Esophagus squamous epithelium (tissue), 5 donors: ENCODE measurements around the gene ZNF638. TPM values are rescaled to one million over a fixed set of nuclear protein-coding genes. Genes with fewer than 3 reads are reported as not detected.

Experiments
- DNase-seq: peaks from one replicate; lab custom pipeline; 2025; lab: John Stamatoyannopoulos, UW
- H3K27ac ChIP-seq, 4 donors: fragments of 200-600 bp; sonication (generic); one replicate each; pipeline ENCODE4 v1.5.1; 2016 to 2019; ENCODE audit warnings: mild to moderate bottlenecking in 1 of 4
- H3K27me3 ChIP-seq, 4 donors: fragments of 200-600 bp; sonication (generic); 1 replicate in 3 of 4; 2 replicates in 1 of 4; pipeline versions ENCODE4 v1.5.1 to v1.6.0; 2017 to 2021; ENCODE audit warnings: antibody characterized with exemption in 1 of 4
- H3K36me3 ChIP-seq, 3 donors: fragments of 200-600 bp; sonication (generic); one replicate each; pipeline ENCODE4 v1.5.1; 2016 to 2019
- H3K4me1 ChIP-seq, 3 donors: fragments of 200-600 bp; sonication (generic); one replicate each; pipeline ENCODE4 v1.5.1; 2017 to 2019
- H3K4me3 ChIP-seq, 4 donors: fragments of 200-600 bp; sonication (generic); 1 replicate in 3 of 4; 2 replicates in 1 of 4; pipeline ENCODE4 v1.5.1; 2016 to 2019; ENCODE audit warnings: mild to moderate bottlenecking in 2 of 4, moderate library complexity in 1 of 4
- H3K9me3 ChIP-seq, 3 donors: fragments of 200-600 bp; sonication (generic); one replicate each; pipeline ENCODE4 v1.5.1; 2016 to 2019
- POLR2A ChIP-seq, 4 donors: fragments of 450-650 bp; IDR thresholded peaks; one replicate each; pipeline ENCODE4 v1.6.1; 2017; ENCODE audit warnings: antibody characterized with exemption in 4 of 4, mild to moderate bottlenecking in 4 of 4, moderate library complexity in 3 of 4
- WGBS, 2 donors: methylation state at CpG; one replicate each; pipeline ENCODE4 v1.1.5; 2018; 5-methylcytosine and 5-hydroxymethylcytosine counted together
- intact Hi-C: fragments of 100-400 bp; cut with DNase I; formaldehyde crosslinking; loops from one replicate; pipeline ENCODE4 v1.15.0; 2022
- small RNA-seq, 4 donors: library from RNA; depleted of rRNA; stranded (forward); fragments of <200 nt; gene quantifications; one replicate each; pipeline ENCODE3, GENCODE V24; 2016
- total RNA-seq, 4 donors: library from RNA; depleted of rRNA; stranded (reverse); fragments of >200 nt; gene quantifications; one replicate each; pipeline ENCODE4 v1.1.0, GENCODE V29; 2016
- TF ChIP-seq, protein P1 (sequence below), 6 experiments: fragments of 450-650 bp in 4 of 6; fragments of 200-600 bp in 2 of 6; sonication (generic) in 2 of 6; IDR thresholded peaks; one replicate each; pipeline ENCODE4 v1.5.1; 2016 to 2019; ENCODE audit warnings: antibody characterized with exemption in 6 of 6, mild to moderate bottlenecking in 4 of 6, moderate library complexity in 4 of 6
- donor health status: DM: yes; HTN: yes; CAD: no.

The ZNF638 gene
- total RNA-seq, 4 donors from 2014 or later: 67.3 to 133 (median 79.2) TPM

DNA sequence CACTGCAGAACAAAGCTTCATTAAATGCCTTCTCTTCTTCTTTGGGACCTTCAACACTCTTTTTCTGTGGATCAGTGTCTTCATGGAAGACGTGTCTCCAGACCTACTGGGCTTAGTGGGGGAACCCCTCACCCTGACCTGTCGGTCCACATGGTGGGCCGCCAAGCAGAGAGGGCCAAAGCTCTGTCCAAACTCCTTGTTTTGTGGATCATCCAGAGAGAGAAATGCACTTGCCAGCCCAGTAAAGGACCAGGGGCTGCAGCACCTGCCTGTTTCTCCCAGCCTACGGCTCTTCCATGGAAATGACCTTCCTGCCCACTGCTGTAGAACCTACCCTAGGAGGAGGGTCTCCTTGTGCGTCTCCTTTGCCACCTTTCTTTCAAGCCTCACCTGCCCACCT is 147.7 kb downstream of the ZNF638 start:
- H3K4me3 ChIP-seq: no peak overlapping the region
- intact Hi-C loops: no loop called here
- no peaks in the 10 kb centered on the region for H3K36me3 ChIP-seq
- no peak for DNase-seq
- WGBS, 2 donors: 83% methylated on average over 4 to 5 of the region's 5 CpGs
- no peaks in the 10 kb centered on the region for H3K4me1 ChIP-seq
- no peak for TF ChIP-seq POLR2A (IDR thresholded peaks at IDR 0.05)
- TF ChIP-seq, protein P1, sequence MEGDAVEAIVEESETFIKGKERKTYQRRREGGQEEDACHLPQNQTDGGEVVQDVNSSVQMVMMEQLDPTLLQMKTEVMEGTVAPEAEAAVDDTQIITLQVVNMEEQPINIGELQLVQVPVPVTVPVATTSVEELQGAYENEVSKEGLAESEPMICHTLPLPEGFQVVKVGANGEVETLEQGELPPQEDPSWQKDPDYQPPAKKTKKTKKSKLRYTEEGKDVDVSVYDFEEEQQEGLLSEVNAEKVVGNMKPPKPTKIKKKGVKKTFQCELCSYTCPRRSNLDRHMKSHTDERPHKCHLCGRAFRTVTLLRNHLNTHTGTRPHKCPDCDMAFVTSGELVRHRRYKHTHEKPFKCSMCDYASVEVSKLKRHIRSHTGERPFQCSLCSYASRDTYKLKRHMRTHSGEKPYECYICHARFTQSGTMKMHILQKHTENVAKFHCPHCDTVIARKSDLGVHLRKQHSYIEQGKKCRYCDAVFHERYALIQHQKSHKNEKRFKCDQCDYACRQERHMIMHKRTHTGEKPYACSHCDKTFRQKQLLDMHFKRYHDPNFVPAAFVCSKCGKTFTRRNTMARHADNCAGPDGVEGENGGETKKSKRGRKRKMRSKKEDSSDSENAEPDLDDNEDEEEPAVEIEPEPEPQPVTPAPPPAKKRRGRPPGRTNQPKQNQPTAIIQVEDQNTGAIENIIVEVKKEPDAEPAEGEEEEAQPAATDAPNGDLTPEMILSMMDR (IDR thresholded peaks at IDR 0.05): no peak
- H3K9me3 ChIP-seq: no peaks in the 10 kb centered on the region
- H3K27ac ChIP-seq: no peak overlapping the region
- H3K27me3 ChIP-seq: peaks cover 0 to 8% (median 0%) of the 10 kb centered on the region in 4 donors

DNA sequence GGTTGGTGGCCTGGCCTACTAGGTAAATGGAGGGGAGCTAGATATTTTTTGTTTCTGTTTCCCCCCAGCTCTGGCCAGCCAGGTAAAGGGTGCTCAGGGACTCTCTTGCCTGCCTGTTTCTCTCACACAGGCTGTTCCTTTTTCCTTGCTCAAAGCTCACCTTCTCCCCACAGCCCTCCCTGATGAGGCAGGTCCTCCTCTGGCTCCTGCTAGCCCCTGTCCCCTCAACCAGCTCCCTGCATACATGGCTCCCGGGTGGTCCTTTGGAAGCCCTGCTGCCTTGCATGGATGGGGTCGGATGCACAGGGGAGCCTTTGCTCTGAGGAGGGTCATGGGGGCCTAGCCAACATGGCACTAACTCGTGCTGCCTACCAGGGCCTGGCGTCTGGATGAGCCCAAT is 149.5 kb downstream of the ZNF638 start:
- Histone ChIP-seq H3K4me3 (no peak overlapping the region), H3K27me3 (peaks cover 0 to 8% (median 0%) of the 10 kb centered on the region in 4 donors), H3K9me3 (no peaks in the 10 kb centered on the region), H3K4me1 (no peaks in the 10 kb centered on the region), H3K27ac (no peak overlapping the region), H3K36me3 (no peaks in the 10 kb centered on the region)
- no peak for DNase-seq
- TF ChIP-seq POLR2A (IDR thresholded peaks at IDR 0.05): no peak
- TF ChIP-seq, protein P1 (IDR thresholded peaks at IDR 0.05): no peak
- intact Hi-C loops: no loop called here
- 77 to 83% methylated on average over 2 to 3 of the region's 4 CpGs for WGBS, 2 donors

DNA sequence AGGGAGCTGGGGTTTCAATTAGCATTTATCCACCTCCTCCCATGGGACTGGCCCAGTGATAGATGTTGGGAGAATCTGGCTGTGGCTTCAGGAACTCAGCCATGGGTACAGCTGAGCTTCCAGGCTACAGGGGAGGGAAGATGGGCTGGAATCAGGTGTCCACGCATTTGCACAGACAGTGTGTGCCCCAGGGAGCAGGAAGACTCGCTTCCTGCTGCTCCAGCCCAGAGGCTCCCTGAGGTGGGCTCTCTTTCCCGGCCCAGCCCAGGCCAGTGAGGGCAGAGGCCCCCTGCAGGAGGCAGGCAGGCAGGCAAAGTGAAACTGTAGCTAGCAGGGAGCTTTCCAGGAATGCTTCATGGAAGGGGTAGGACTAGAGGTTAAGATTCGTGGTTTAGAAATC is 150.5 kb downstream of the ZNF638 start:
- Histone ChIP-seq H3K4me3 (no peak overlapping the region), H3K27ac (no peak overlapping the region), H3K27me3 (peaks cover 0 to 8% (median 0%) of the 10 kb centered on the region in 4 donors), H3K36me3 (no peaks in the 10 kb centered on the region), H3K4me1 (no peaks in the 10 kb centered on the region), H3K9me3 (no peaks in the 10 kb centered on the region)
- intact Hi-C loops: no loop called here
- WGBS, 2 donors: 68% methylated on average over 2 of the region's 4 CpGs; no CpG with 5 or more reads in 1 of the 2 donors
- TF ChIP-seq, protein P1 (IDR thresholded peaks at IDR 0.05): no peak
- no peak for TF ChIP-seq POLR2A (IDR thresholded peaks at IDR 0.05)
- DNase-seq: no peak

DNA sequence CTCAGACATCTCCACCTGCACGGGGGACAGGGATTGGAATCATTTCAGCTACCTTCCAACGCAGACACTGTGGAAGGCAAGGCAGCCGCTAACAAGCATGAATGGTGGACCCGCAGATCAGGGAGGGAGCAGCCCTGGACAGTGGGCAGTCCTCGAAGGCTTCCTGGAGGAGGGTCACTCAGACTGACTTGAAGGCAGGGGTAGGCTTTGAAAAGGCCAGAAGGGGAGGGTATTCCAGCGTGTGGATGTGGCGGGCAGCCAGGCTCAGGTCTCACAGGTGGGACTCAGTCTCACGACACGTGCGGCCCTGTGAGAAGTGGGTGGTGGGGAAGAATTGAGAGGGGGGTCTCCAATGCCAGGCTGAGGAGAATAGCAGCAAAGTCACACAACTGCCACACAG is 151.7 kb downstream of the ZNF638 start:
- no peak for DNase-seq

DNA sequence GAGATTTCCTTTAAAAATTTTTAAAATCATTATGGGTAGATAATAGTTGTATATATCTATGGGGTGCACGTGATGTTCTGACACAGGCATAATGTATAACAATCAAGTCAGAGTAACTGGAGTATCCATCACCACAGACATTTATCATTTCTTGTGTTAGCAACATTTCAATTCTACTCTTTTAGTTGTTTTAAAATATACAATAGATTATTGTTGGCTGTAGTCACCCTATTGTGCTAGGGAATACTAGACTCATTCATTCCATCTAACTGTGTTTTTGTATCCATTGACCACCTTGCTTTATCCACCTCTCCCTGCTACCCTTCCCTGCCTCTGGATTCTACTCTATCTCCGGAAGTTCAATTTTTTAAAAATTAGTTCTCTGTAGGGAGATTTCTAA is 152.8 kb downstream of the ZNF638 start:
- no peaks in the 10 kb centered on the region for H3K9me3 ChIP-seq
- H3K27me3 ChIP-seq: peaks cover 0 to 8% (median 0%) of the 10 kb centered on the region in 4 donors
- no peak for TF ChIP-seq POLR2A (IDR thresholded peaks at IDR 0.05)
- TF ChIP-seq, protein P1 (IDR thresholded peaks at IDR 0.05): no peak
- whole genome bisulfite sequencing, 2 donors: 85 to 90% methylated on average over 1 to 2 of the region's 2 CpGs
- H3K4me1 ChIP-seq: no peaks in the 10 kb centered on the region
- H3K4me3 ChIP-seq: no peak overlapping the region
- no peak for DNase-seq
- intact Hi-C loops: no loop called here
- H3K36me3 ChIP-seq: no peaks in the 10 kb centered on the region
- H3K27ac ChIP-seq: no peak overlapping the region

More for the DNA sequence above, 151.7 kb downstream of the ZNF638 start:
- intact Hi-C loops: no loop called here
- Histone ChIP-seq H3K4me3 (no peak overlapping the region), H3K27ac (no peak overlapping the region), H3K36me3 (no peaks in the 10 kb centered on the region), H3K9me3 (no peaks in the 10 kb centered on the region), H3K27me3 (peaks cover 0 to 8% (median 0%) of the 10 kb centered on the region in 4 donors), H3K4me1 (no peaks in the 10 kb centered on the region)
- TF ChIP-seq, protein P1 (IDR thresholded peaks at IDR 0.05): no peak
- TF ChIP-seq POLR2A (IDR thresholded peaks at IDR 0.05): no peak
- 74 to 86% methylated on average over 5 to 7 of the region's 10 CpGs for WGBS, 2 donors

Small RNA genes lying within 50 kb of the gene (small RNA-seq; reads per million reads assigned to genes)
- 0 reads per million in 4 donors for gene RNU6-105P

Other genes starting within 250 kb of the ZNF638 start
- gene MCEE, start 201.6 kb upstream of the ZNF638 start, total RNA-seq: 10 to 100 TPM; 18.9 to 26.5 (median 21.6) TPM
- 10 to 100 TPM; 18.9 to 33.0 (median 29.8) TPM for gene MPHOSPH10, start 201.1 kb upstream of the ZNF638 start, total RNA-seq
- 10 to 100 TPM in 2 of 4 donors, 1 to 10 TPM in 2; 6.5 to 13.9 (median 9.9) TPM for gene PAIP2B, start 104.7 kb upstream of the ZNF638 start, total RNA-seq
- 10 to 100 TPM in 1 of 4 donors, 1 to 10 TPM in 3; 2.4 to 10.6 (median 4.3) TPM for gene DYSF, start 121.8 kb downstream of the ZNF638 start, total RNA-seq